C4-2B (cell line): ENCODE measurements around the gene TNFAIP1.

ENCODE experiments used
- H3K27ac ChIP-seq: fragments of 450-650 bp; 2 replicates; pipeline ENCODE4 v1.5.1; 2017
- ZFX ChIP-seq: fragments of 450-650 bp; IDR thresholded peaks from 2 replicates; pipeline ENCODE4 v1.6.1; 2017
- TF ChIP-seq, protein P1 (sequence below): fragments of 450-650 bp; conservative IDR thresholded peaks from 2 replicates; pipeline ENCODE4 v1.5.1; 2017; ENCODE audit warnings: mild to moderate bottlenecking

The TNFAIP1 gene

DNA sequence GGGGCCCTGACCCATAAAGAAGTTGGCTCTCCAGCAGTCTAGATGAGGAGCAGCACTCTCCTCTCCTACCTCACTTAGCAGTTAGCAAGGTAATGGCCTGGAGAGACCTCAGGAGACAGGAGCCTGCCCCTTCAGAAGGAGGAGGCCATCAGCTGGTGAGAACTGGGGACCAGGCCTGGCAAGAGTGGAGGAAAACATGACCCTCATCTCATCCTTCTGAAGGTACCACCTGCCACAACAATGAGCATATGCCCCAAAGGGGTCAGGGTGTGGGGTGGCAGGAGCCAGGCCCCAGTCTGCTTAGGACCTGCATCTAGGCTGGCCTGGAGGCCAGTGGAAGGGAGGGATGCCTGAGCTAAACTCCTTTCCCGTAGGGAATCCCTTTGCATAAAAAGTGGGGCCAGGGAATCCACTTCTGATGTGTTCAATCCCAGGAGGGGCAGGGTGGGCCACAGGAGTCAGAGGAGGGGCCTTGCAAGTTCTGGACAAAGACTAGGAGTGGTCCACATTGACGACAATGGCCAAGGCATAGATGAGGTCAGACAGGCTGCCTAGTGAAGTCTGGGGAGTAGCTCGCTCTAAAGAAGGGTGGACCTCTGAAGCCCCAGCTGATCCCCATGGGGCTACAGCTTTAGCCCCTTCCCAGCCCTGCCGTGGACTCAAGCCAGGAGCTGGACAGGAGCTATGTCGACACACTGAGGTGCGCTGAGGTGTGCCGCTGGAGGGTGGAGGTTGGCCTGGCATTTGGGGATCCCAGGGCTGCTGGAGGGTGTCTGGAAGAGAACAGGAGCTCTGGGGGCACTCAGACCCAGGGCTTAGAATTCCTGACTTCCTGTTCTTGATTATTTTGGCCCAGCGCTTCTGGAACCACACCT lies 28.5 kb downstream of the TNFAIP1 start:
- H3K27ac ChIP-seq, result no peak overlapping the region
- no peak for TF ChIP-seq ZFX
- TF ChIP-seq, protein P1, sequence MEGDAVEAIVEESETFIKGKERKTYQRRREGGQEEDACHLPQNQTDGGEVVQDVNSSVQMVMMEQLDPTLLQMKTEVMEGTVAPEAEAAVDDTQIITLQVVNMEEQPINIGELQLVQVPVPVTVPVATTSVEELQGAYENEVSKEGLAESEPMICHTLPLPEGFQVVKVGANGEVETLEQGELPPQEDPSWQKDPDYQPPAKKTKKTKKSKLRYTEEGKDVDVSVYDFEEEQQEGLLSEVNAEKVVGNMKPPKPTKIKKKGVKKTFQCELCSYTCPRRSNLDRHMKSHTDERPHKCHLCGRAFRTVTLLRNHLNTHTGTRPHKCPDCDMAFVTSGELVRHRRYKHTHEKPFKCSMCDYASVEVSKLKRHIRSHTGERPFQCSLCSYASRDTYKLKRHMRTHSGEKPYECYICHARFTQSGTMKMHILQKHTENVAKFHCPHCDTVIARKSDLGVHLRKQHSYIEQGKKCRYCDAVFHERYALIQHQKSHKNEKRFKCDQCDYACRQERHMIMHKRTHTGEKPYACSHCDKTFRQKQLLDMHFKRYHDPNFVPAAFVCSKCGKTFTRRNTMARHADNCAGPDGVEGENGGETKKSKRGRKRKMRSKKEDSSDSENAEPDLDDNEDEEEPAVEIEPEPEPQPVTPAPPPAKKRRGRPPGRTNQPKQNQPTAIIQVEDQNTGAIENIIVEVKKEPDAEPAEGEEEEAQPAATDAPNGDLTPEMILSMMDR, result no peak

DNA sequence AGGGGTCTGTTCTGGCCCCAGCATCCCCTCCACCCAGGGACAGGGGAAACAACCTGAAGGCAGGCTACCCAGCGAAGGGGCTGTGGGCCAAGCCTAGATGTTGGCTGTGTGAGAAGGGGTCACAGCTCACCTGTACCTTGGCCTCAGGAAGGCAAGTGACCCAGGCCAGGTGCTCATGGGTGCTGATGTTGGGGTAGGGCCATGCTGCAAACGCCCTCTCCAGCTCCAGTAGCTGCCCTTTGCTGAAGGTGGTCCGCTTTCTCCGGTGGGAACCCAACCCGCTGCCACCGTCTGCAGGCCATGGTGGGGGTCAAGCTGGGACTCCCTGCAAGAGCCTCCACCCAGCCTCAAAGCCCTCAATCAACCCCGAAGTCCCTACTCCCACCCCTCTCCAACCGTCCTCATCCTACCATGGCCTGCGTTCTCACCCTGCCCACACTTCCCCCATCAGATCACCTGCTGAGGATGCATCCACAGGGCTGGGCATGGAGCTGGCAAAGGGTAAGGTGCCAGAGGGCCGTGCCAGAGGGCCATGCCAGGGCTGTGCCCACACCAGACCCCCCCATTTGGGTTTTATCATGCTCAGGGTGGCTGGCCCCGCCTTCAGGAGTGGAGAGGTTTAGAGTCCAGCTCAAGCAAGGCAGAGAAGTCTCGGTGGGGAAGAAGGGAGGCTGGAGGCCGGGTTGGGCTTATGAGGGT lies 29.3 kb downstream of the TNFAIP1 start, which contains the start of gene SEBOX:
Gene SEBOX, minus strand, starts transcription at position 535 of the 699 bp plus-strand sequence. Its CDS starts 48 bp downstream, at position 487.
- TF ChIP-seq, protein P1, result no peak
- no peak for TF ChIP-seq ZFX
- H3K27ac ChIP-seq, result no peak within 1 kb of the TSS

DNA sequence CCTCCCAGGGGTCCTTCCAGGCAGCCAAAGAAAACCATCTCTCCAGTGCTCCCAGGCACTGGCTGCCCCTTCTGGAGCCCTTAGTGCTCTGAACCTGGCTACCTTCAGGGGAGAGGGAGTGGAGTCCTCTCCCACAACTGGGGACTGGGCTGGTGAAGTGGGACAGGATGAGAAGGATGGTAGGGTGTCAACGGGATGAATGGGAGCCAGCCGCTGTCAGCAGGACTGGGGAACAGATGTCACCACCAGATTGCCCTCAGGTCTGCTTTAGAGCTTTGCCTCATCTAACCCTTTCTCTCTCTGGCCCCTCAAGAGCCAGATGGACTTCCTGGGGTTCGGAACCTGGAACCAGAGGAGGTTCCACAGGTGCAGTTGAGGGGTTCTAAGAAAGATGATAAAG lies 29.9 kb downstream of the TNFAIP1 start:
- TF ChIP-seq, protein P1, result no peak
- no peak for TF ChIP-seq ZFX
- no peak overlapping the region for H3K27ac ChIP-seq

DNA sequence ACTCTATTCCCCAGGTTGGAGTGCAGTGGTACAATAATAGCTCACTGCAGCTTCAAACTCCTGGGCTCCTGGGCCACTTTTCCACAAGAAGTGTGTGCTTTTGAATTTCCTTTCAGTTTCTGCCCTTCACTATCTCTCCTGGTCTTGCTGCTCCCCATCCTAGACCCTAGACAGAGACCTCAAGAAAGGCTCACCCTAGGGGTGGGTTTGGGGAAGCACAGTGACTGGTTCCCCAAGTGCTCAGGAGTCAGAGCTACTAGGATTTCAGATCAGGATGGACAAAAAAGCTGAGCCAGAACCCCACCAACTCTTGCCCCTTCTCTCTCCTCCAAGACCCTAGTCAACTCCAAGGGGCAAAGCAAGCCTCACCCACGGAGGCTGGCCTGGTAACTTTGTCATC lies 31.0 kb downstream of the TNFAIP1 start:
- TF ChIP-seq, protein P1, result no peak
- TF ChIP-seq ZFX, result no peak
- no peak overlapping the region for H3K27ac ChIP-seq

DNA sequence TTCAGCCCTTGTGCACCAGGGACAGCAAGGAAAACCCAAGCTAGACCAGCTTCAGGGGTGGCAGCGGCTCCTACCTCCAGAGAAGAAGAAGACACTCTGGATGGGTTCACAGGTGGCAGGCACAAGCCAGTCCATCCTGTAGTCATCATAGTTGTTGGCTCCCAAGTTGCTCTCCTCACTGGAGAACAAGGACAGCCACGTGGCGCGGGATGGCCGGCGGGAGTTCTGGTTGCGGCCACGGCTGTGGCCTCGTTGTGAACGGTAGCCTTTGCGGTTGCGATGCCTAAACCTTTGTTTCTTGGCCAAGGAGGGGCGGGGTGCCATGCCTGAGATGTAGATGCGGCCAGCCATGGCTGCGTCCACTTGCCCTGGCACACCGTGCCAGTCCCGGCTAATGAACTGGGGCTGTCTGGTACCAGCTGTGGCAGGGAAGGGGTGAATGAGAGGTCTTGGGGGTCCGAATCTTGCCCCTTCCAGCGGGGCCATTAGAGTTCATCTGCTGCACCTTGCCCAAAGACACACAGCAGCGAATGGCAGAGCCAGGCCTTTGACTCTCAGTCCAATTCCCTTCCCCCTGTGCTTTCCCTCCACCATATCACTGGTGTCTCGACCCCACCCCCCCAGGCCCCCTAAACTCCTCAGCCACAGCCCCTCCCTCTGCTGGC lies 32.2 kb downstream of the TNFAIP1 start:
- TF ChIP-seq, protein P1, result no peak
- TF ChIP-seq ZFX, result no peak
- H3K27ac ChIP-seq, result no peak overlapping the region

DNA sequence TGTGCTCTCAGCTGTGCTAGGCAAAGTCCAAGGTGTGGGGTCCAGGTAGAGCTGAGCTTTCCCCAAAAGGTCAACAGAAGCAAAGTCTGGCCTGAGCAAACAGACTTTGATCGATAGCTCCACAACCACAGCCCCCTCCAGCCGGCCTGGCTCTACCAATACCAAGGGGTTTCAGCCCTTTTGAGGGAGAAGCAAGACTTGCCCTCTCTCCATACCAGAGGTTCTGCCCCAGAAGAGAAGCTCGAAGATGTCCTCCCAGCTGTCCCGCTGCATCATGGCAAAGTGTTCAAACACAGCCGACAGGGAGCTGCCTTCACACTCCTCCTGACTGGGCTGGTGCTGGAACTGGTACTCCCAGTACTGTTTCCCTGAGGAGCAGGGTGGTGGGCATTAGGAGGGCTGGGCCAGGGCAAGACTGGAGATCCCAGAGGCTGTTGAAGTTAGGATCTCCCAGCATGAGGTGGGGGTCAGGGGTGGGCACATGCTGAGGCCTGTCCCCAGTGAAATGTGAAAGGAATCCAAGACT lies 32.8 kb downstream of the TNFAIP1 start:
- TF ChIP-seq, protein P1, result no peak
- no peak for TF ChIP-seq ZFX
- H3K27ac ChIP-seq, result no peak overlapping the region
